ENCODE results near the gene CRELD1.

- TF ChIP-seq TAF1 (IDR thresholded peaks at IDR 0.05; ENCODE audit: borderline replicate concordance, low read depth, low read length) (no peak), POLR2A (IDR thresholded peaks at IDR 0.05; ENCODE audit: low read depth, low read length) (no peak)
Observed at GRCh38 chr3:9903904-9904303, 29.7 kb upstream of the CRELD1 start.
